HEK293T (cell line): Measurements from ENCODE around the gene CDHR5.

Experiments used
- CTCF ChIA-PET: fragments of 350-600 bp; formaldehyde crosslinking; extraction: SDS; loops from one replicate; lab custom pipeline; 2021; ENCODE audit warnings: antibody characterized with exemption, inconsistent platforms; lab: Yijun Ruan, JAX
- POLR2A ChIA-PET: fragments of 350-600 bp; formaldehyde crosslinking; extraction: SDS; loops from one replicate; lab custom pipeline; 2020; ENCODE audit warnings: antibody characterized with exemption, inconsistent platforms; lab: Yijun Ruan, JAX
- DNase-seq: peaks from one replicate; pipeline ENCODE4 v3.0.0; 2012; ENCODE audit warnings: mixed read lengths; ENCODE audit errors: extremely low spot score
- ARNT ChIP-seq: fragments of 450-650 bp; IDR thresholded peaks from 2 replicates; pipeline ENCODE4 v1.6.1; 2017; ENCODE audit warnings: mild to moderate bottlenecking
- BHLHE40 ChIP-seq: fragments of 450-650 bp; IDR thresholded peaks from 2 replicates; pipeline ENCODE4 v1.6.1; 2016; ENCODE audit warnings: mild to moderate bottlenecking, moderate library complexity, borderline replicate concordance
- CTBP1 ChIP-seq: fragments of 450-650 bp; IDR thresholded peaks from 2 replicates; pipeline ENCODE4 v1.6.1; 2016; ENCODE audit warnings: borderline replicate concordance
- ELF4 ChIP-seq: fragments of 450-650 bp; IDR thresholded peaks from 2 replicates; pipeline ENCODE4 v1.6.1; 2017; ENCODE audit warnings: antibody characterized with exemption
- FOXA1 ChIP-seq: fragments of 450-650 bp; IDR thresholded peaks from 2 replicates; pipeline ENCODE4 v1.6.1; 2016; ENCODE audit warnings: mild to moderate bottlenecking
- FOXK2 ChIP-seq: fragments of 450-650 bp; IDR thresholded peaks from 2 replicates; pipeline ENCODE4 v1.6.1; 2016; ENCODE audit warnings: mild to moderate bottlenecking
- FOXM1 ChIP-seq: fragments of 450-650 bp; IDR thresholded peaks from 2 replicates; pipeline ENCODE4 v1.6.1; 2017; ENCODE audit warnings: mild to moderate bottlenecking, borderline replicate concordance
- HDGF ChIP-seq: fragments of 450-650 bp; IDR thresholded peaks from 2 replicates; pipeline ENCODE4 v1.6.1; 2017; ENCODE audit warnings: antibody characterized with exemption, borderline replicate concordance
- L3MBTL2 ChIP-seq: fragments of 450-650 bp; conservative IDR thresholded peaks from 2 replicates; pipeline ENCODE4 v1.6.1; 2016; ENCODE audit warnings: mild to moderate bottlenecking
- LEF1 ChIP-seq: fragments of 450-650 bp; IDR thresholded peaks from 2 replicates; pipeline ENCODE4 v1.6.1; 2017; ENCODE audit warnings: mild to moderate bottlenecking, borderline replicate concordance
- NFRKB ChIP-seq: fragments of 450-650 bp; IDR thresholded peaks from 2 replicates; pipeline ENCODE4 v1.6.1; 2016; ENCODE audit warnings: mild to moderate bottlenecking, moderate library complexity
- PKNOX1 ChIP-seq: fragments of 450-650 bp; IDR thresholded peaks from 2 replicates; pipeline ENCODE4 v1.6.1; 2016
- SP1 ChIP-seq: fragments of 450-650 bp; IDR thresholded peaks from 2 replicates; pipeline ENCODE4 v1.6.1; 2017
- SUZ12 ChIP-seq: fragments of 450-650 bp; IDR thresholded peaks from 2 replicates; pipeline ENCODE4 v1.6.1; 2016; ENCODE audit warnings: mild to moderate bottlenecking
- TARDBP ChIP-seq: fragments of 450-650 bp; IDR thresholded peaks from 2 replicates; pipeline ENCODE4 v1.6.1; 2016
- ZNF384 ChIP-seq: fragments of 450-650 bp; IDR thresholded peaks from 2 replicates; pipeline ENCODE4 v1.6.1; 2016

Gene CDHR5

GRCh38 chr11:581752-582151 is 43.0 kb downstream of the CDHR5 start:
- CTCF ChIA-PET: no interaction called here
- no peak for DNase-seq
- TF ChIP-seq L3MBTL2 (no peak), SP1 (no peak), BHLHE40 (no peak), LEF1 (no peak), SUZ12 (no peak), ARNT (no peak), ZNF384 (no peak), FOXM1 (no peak), FOXK2 (no peak), NFRKB (no peak)
- POLR2A ChIA-PET: no interaction called here

GRCh38 chr11:581342-581741 is 43.4 kb downstream of the CDHR5 start:
- TF ChIP-seq NFRKB (no peak), PKNOX1 (no peak), SUZ12 (no peak), TARDBP (no peak), ARNT (no peak), SP1 (no peak), BHLHE40 (no peak), HDGF (no peak), FOXK2 (no peak), FOXA1 (no peak), ELF4 (no peak), LEF1 (no peak), ZNF384 (no peak), CTBP1 (no peak)
- CTCF ChIA-PET: interaction anchor here (0.6 kb wide), 1 partner anchor 71 kb away, joined by 3 read pairs; no protein-coding TSS in a partner anchor
- DNase-seq: no peak
- POLR2A ChIA-PET: no interaction called here

- TF ChIP-seq FOXK2 (no peak), L3MBTL2 (no peak), BHLHE40 (no peak), ZNF384 (no peak), ARNT (no peak), FOXM1 (no peak)
- DNase-seq: no peak
- ChIA-PET POLR2A (no interaction called here), CTCF (no interaction called here)
These were observed 44.7 kb downstream of the CDHR5 start for GRCh38 chr11:579830-580601.

- CTCF ChIA-PET: no interaction called here
- POLR2A ChIA-PET: interaction anchor here (1.7 kb wide), 1 partner anchor 10 kb away, joined by 5 read pairs; no protein-coding TSS in a partner anchor
- no peak for DNase-seq
- TF ChIP-seq FOXM1: no peak
- no peak for TF ChIP-seq L3MBTL2
- no peak for TF ChIP-seq FOXA1
- TF ChIP-seq LEF1: no peak
- TF ChIP-seq SUZ12: no peak
- no peak for TF ChIP-seq TARDBP
- no peak for TF ChIP-seq PKNOX1
- TF ChIP-seq ZNF384: no peak
- TF ChIP-seq ARNT: no peak
- TF ChIP-seq NFRKB: no peak
- no peak for TF ChIP-seq CTBP1
- no peak for TF ChIP-seq FOXK2
- no peak for TF ChIP-seq ELF4
These were observed 46.3 kb downstream of the CDHR5 start for GRCh38 chr11:578276-579035.

- no peak for TF ChIP-seq ARNT
- TF ChIP-seq LEF1: no peak
- no peak for TF ChIP-seq TARDBP
- TF ChIP-seq FOXK2: no peak
- no peak for TF ChIP-seq BHLHE40
- TF ChIP-seq SP1: no peak
- TF ChIP-seq PKNOX1: no peak
- no peak for TF ChIP-seq CTBP1
- TF ChIP-seq NFRKB: no peak
- TF ChIP-seq FOXA1: no peak
- no peak for TF ChIP-seq L3MBTL2
- TF ChIP-seq HDGF: no peak
- no peak for TF ChIP-seq SUZ12
- TF ChIP-seq FOXM1: no peak
- no peak for TF ChIP-seq ZNF384
- CTCF ChIA-PET: no interaction called here
- POLR2A ChIA-PET: interaction anchor here (1.0 to 1.7 kb wide), 2 partner anchors 9 to 21 kb away, joined by 5 read pairs; no protein-coding TSS in a partner anchor
- DNase-seq: no peak
These were observed 47.2 kb downstream of the CDHR5 start for GRCh38 chr11:577611-577894.
